Measurements from ENCODE around the gene SEL1L. TPM values are rescaled to one million over a fixed set of nuclear protein-coding genes. Genes with fewer than 3 reads are reported as not detected.
"Not testable (repeated sequence)": the region's sequence is repeated elsewhere in the genome, so short reads cannot be mapped to it uniquely, and the experiment has no call there.

The SEL1L gene
- total RNA-seq, 4 donors from 2014 or later = 46.8 to 63.9 (median 51.0) TPM

GRCh38 chr14:81471062-81471461 lies 62.6 kb downstream of the SEL1L start:
- ATAC-seq = no peak
- intact Hi-C loops (cut with DNase I; ENCODE audit: low total_unique reads) (no loop called here), in situ Hi-C loops (cut with MboI; ENCODE audit: low sequenced_read_pairs in 4 of 4) (loop anchor here (25.0 kb wide), 1 partner anchor 484 kb away; no protein-coding TSS in a partner anchor)
- TF ChIP-seq POLR2A (IDR thresholded peaks at IDR 0.05) (no peak), CTCF (IDR thresholded peaks at IDR 0.05 in 4 of 5, conservative IDR thresholded peaks at IDR 0.05 in 1 of 5) (no peak)
- no peak overlapping the region for H3K27ac ChIP-seq
- no peak for DNase-seq
- H3K36me3 ChIP-seq = peaks cover 0 to 11% of the 10 kb centered on the region in 2 donors
- no peaks in the 10 kb centered on the region for H3K27me3 ChIP-seq
- H3K4me3 ChIP-seq = no peak overlapping the region
- peaks cover 0 to 3% of the 10 kb centered on the region in 2 donors for H3K4me1 ChIP-seq
- H3K9me3 ChIP-seq = no peaks in the 10 kb centered on the region

DNA sequence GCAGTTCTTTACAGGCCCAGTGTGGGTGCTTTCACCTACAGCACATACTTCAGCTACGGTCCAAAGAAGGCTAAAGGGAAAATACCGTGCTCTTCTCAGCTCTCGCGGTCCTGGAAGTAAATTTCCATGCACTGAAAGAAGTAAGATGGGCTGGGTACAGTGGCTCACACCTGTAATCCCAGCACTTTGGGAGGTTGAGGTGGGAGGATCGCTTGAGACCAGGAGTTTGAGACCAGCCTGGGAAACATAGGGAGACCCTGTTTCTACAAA lies 63.2 kb downstream of the SEL1L start:
- intact Hi-C loops (cut with DNase I; ENCODE audit: low total_unique reads); H3K9me3 ChIP-seq; ATAC-seq; H3K27ac ChIP-seq; H3K36me3 ChIP-seq; DNase-seq; H3K4me1 ChIP-seq; H3K4me3 ChIP-seq; H3K27me3 ChIP-seq: not testable (repeated sequence)
- in situ Hi-C loops (cut with MboI; ENCODE audit: low sequenced_read_pairs in 4 of 4) = loop anchor here (25.0 kb wide), 1 partner anchor 483 kb away; no protein-coding TSS in a partner anchor

GRCh38 chr14:81466854-81467253 lies 66.8 kb downstream of the SEL1L start:
- Histone ChIP-seq H3K27me3 (no peaks in the 10 kb centered on the region), H3K9me3 (no peaks in the 10 kb centered on the region), H3K4me3 (no peak overlapping the region), H3K36me3 (no peaks in the 10 kb centered on the region), H3K4me1 (peaks cover 3 to 7% of the 10 kb centered on the region in 2 donors), H3K27ac (no peak overlapping the region)
- in situ Hi-C loops (cut with MboI; ENCODE audit: low sequenced_read_pairs in 4 of 4) = loop anchor here (25.0 kb wide), 1 partner anchor 480 kb away; no protein-coding TSS in a partner anchor
- no peak for ATAC-seq
- intact Hi-C loops (cut with DNase I; ENCODE audit: low total_unique reads) = no loop called here
- TF ChIP-seq POLR2A (IDR thresholded peaks at IDR 0.05) (no peak), CTCF (IDR thresholded peaks at IDR 0.05 in 4 of 5, conservative IDR thresholded peaks at IDR 0.05 in 1 of 5) (no peak)
- no peak for DNase-seq

DNA sequence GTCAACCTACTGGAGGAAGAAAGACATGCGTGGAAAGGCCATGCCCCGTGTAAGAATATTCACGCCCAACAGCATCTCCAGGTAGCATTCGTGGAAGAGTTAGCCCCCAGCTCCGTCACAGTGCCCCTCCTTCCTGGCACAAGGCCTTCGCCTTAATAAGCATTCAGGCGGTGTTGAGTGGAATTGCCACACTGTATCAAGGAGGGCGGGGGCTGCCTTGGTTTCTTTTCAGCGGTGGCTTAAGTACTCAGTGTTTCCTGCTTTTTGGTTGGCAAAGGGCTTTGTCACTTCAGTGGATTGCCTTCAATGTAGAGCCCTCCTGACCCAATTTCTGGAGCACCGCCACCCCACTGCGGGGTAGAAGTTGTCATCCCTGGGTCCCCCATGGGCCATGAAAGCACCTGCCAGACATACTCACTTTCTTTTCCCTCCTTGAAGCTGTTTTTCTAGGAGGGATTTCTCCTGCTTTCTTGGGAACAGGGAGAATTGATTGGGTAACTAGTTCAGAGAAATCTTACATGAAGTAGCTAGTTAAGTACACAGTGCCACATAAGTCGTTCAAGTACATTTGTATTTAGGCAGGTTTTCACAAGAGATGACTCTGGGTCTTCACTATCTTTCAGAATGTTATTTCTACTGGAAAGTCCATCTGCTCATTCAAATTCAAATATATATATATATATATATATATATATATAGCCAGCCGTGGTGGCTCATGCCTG lies 68.0 kb downstream of the SEL1L start:
- no peak overlapping the region for H3K4me3 ChIP-seq
- H3K36me3 ChIP-seq = no peaks in the 10 kb centered on the region
- in situ Hi-C loops (cut with MboI; ENCODE audit: low sequenced_read_pairs in 4 of 4) = loop anchor here (25.0 kb wide), 1 partner anchor 478 kb away; no protein-coding TSS in a partner anchor
- ATAC-seq = no peak
- no peak for DNase-seq
- no peak for TF ChIP-seq POLR2A (IDR thresholded peaks at IDR 0.05)
- TF ChIP-seq CTCF (IDR thresholded peaks at IDR 0.05 in 4 of 5, conservative IDR thresholded peaks at IDR 0.05 in 1 of 5) = no peak
- intact Hi-C loops (cut with DNase I; ENCODE audit: low total_unique reads) = no loop called here
- no peak overlapping the region for H3K27ac ChIP-seq
- peaks cover 3 to 7% of the 10 kb centered on the region in 2 donors for H3K4me1 ChIP-seq
- no peaks in the 10 kb centered on the region for H3K9me3 ChIP-seq
- no peaks in the 10 kb centered on the region for H3K27me3 ChIP-seq

- in situ Hi-C loops (cut with MboI; ENCODE audit: low sequenced_read_pairs in 4 of 4) = loop anchor here (25.0 kb wide), 1 partner anchor 478 kb away; no protein-coding TSS in a partner anchor
- H3K36me3 ChIP-seq; H3K27me3 ChIP-seq; intact Hi-C loops (cut with DNase I; ENCODE audit: low total_unique reads); ATAC-seq; H3K9me3 ChIP-seq; DNase-seq; H3K4me1 ChIP-seq: not testable (repeated sequence)
- Histone ChIP-seq H3K27ac (peak overlapping the region in 3 of 4 donors; percentile 17 to 39 (median 24)), H3K4me3 (peak overlapping the region; percentile 41 to 62 (median 45))
These were observed 68.7 kb downstream of the SEL1L start for GRCh38 chr14:81465003-81465392.

Data from gastrocnemius medialis (tissue), 4 donors.